SK-N-SH (cell line): ENCODE data around the gene TPRKB. TPM values are rescaled to one million over a fixed set of nuclear protein-coding genes. Genes with fewer than 3 reads are reported as not detected.

Experiments used
- CTCF ChIA-PET: fragments of 300-600, 350-600 bp; formaldehyde crosslinking; extraction: SDS; loops from one replicate; lab custom pipeline; 2021; lab: Yijun Ruan, JAX
- POLR2A ChIA-PET: fragments of 350-600 bp; sonication (Branson Sonifier 250); formaldehyde crosslinking; extraction: SDS; loops from one replicate; lab custom pipeline; 2020; ENCODE audit warnings: antibody characterized with exemption, inconsistent platforms; lab: Yijun Ruan, JAX
- DNase-seq: peaks from one replicate; pipeline ENCODE4 v3.0.0; 2012
- H2AFZ ChIP-seq: fragments of 200-600 bp; sonication (generic); 2 replicates; pipeline ENCODE4 v1.8.1; 2016; ENCODE audit warnings: antibody characterized with exemption, mild to moderate bottlenecking, low read depth
- H3F3A ChIP-seq: fragments of 200-600 bp; sonication (generic); replicated peaks from 2 replicates; pipeline ENCODE3; 2016; ENCODE audit warnings: antibody characterized with exemption, mild to moderate bottlenecking; ENCODE audit not compliant: insufficient read depth
- H3K27ac ChIP-seq, 2 experiments: fragments of 200-500 bp in 1 of 2; fragments of 200-600 bp in 1 of 2; sonication (Bioruptor generic) in 1 of 2; sonication (generic), shearing (Covaris generic) in 1 of 2; 2 replicates each; pipeline versions ENCODE4 v1.5.1 to v1.6.1; 2014 to 2016; ENCODE audit warnings: low read depth in 2 of 2, inconsistent platforms in 1 of 2, low read length in 1 of 2, mild to moderate bottlenecking in 1 of 2, mixed read lengths in 1 of 2
- H3K27me3 ChIP-seq: fragments of 200-600 bp; sonication (generic), shearing (Covaris generic); 2 replicates; pipeline ENCODE4 v1.6.1; 2016; ENCODE audit warnings: mixed run types; ENCODE audit not compliant: insufficient read depth
- H3K36me3 ChIP-seq, 2 experiments: fragments of 200-500 bp in 1 of 2; fragments of 200-600 bp in 1 of 2; sonication (Bioruptor generic) in 1 of 2; sonication (generic) in 1 of 2; replicated peaks in 1 of 2; 2 replicates each; pipeline versions ENCODE3 to v1.5.1; 2014 to 2016; ENCODE audit warnings: low read length in 1 of 2, mild to moderate bottlenecking in 1 of 2; ENCODE audit not compliant: insufficient read depth in 2 of 2, control insufficient read depth in 1 of 2
- H3K4me1 ChIP-seq, 2 experiments: fragments of 200-500 bp in 1 of 2; fragments of 200-600 bp in 1 of 2; sonication (Bioruptor generic) in 1 of 2; sonication (generic), shearing (Covaris generic) in 1 of 2; 2 replicates each; pipeline versions ENCODE4 v1.5.1 to v1.6.1; 2014 to 2016; ENCODE audit warnings: low read depth in 1 of 2, low read length in 1 of 2, mixed run types in 1 of 2; ENCODE audit not compliant: insufficient read depth in 2 of 2, control insufficient read depth in 1 of 2
- H3K4me2 ChIP-seq: fragments of 200-600 bp; sonication (generic), shearing (Covaris generic); 2 replicates; pipeline ENCODE4 v1.6.1; 2017; ENCODE audit warnings: mixed run types
- H3K4me3 ChIP-seq, 2 experiments: fragments of 200-500 bp in 1 of 2; fragments of 200-600 bp in 1 of 2; sonication (Bioruptor generic) in 1 of 2; sonication (generic), shearing (Covaris generic) in 1 of 2; 2 replicates each; pipeline versions ENCODE4 v1.5.1 to v1.8.1; 2014 to 2016; ENCODE audit warnings: low read depth in 2 of 2, inconsistent platforms in 1 of 2, low read length in 1 of 2, mild to moderate bottlenecking in 1 of 2, mixed read lengths in 1 of 2, moderate library complexity in 1 of 2
- H3K79me2 ChIP-seq: fragments of 200-600 bp; sonication (generic); 2 replicates; pipeline ENCODE4 v1.8.1; 2017; ENCODE audit warnings: mild to moderate bottlenecking; ENCODE audit not compliant: insufficient read depth
- H3K9ac ChIP-seq: fragments of 200-600 bp; sonication (generic); 2 replicates; pipeline ENCODE4 v1.6.1; 2017; ENCODE audit warnings: mixed run types
- H3K9me2 ChIP-seq: fragments of 200-600 bp; sonication (generic); 2 replicates; pipeline ENCODE4 v1.6.1; 2017; ENCODE audit warnings: mixed run types
- H3K9me3 ChIP-seq: fragments of 200-600 bp; sonication (generic); 2 replicates; pipeline ENCODE4 v1.6.1; 2017; ENCODE audit warnings: mixed run types, mild to moderate bottlenecking, moderate library complexity
- H4K20me1 ChIP-seq: fragments of 200-600 bp; sonication (generic); 2 replicates; pipeline ENCODE4 v1.6.1; 2017; ENCODE audit warnings: mild to moderate bottlenecking, mixed run types; ENCODE audit not compliant: insufficient read depth
- CHD2 ChIP-seq: fragments of 150-350 bp; IDR thresholded peaks from 2 replicates; pipeline ENCODE4 v1.6.1; 2018; ENCODE audit warnings: low read length; ENCODE audit not compliant: partially characterized antibody
- EP300 ChIP-seq, 2 experiments: IDR thresholded peaks; 2 replicates each; pipeline versions ENCODE4 v1.4.0 to v1.6.1; 2012; ENCODE audit warnings: borderline replicate concordance in 1 of 2, low read depth in 1 of 2, low read length in 1 of 2
- FOSL2 ChIP-seq: IDR thresholded peaks from 2 replicates; pipeline ENCODE4 v1.4.0; 2012; ENCODE audit warnings: low read depth, mild to moderate bottlenecking, moderate library complexity, borderline replicate concordance
- FOXJ3 ChIP-seq: sonication (generic); formaldehyde crosslinking; IDR thresholded peaks from 2 replicates; pipeline ENCODE4 v1.5.1; 2020; ENCODE audit warnings: mild to moderate bottlenecking, missing genetic modification reagents
- FOXM1 ChIP-seq: IDR thresholded peaks from 2 replicates; pipeline ENCODE4 v1.4.0; 2012; ENCODE audit warnings: low read depth, mild to moderate bottlenecking
- GATA2 ChIP-seq: sonication (generic); formaldehyde crosslinking; IDR thresholded peaks from 2 replicates; pipeline ENCODE4 v1.5.0; 2020; ENCODE audit warnings: mild to moderate bottlenecking, missing genetic modification reagents
- JUND ChIP-seq: IDR thresholded peaks from 2 replicates; pipeline ENCODE4 v1.4.0; 2012
- NRF1 ChIP-seq: IDR thresholded peaks from 2 replicates; pipeline ENCODE4 v1.6.1; 2012; ENCODE audit warnings: low read depth, mild to moderate bottlenecking, low read length
- POLR2AphosphoS5 ChIP-seq: IDR thresholded peaks from 2 replicates; pipeline ENCODE4 v1.6.1; 2012; ENCODE audit warnings: low read depth, low read length
- RCOR1 ChIP-seq: fragments of 150-350 bp; IDR thresholded peaks from 2 replicates; pipeline ENCODE4 v1.6.1; 2017; ENCODE audit warnings: antibody characterized with exemption, low read length
- RXRA ChIP-seq: IDR thresholded peaks from 2 replicates; pipeline ENCODE4 v1.4.0; 2012; ENCODE audit warnings: low read depth, mild to moderate bottlenecking, borderline replicate concordance
- TAF1 ChIP-seq: IDR thresholded peaks from 2 replicates; pipeline ENCODE4 v1.6.1; 2012; ENCODE audit warnings: low read depth, mild to moderate bottlenecking, low read length, moderate library complexity, borderline replicate concordance
- TEAD4 ChIP-seq: IDR thresholded peaks from 2 replicates; pipeline ENCODE4 v1.4.0; 2012; ENCODE audit warnings: mild to moderate bottlenecking, borderline replicate concordance; ENCODE audit not compliant: insufficient read depth
- WGBS: methylation state at CpG from one replicate; pipeline ENCODE4 v1.1.6; 2017; ENCODE audit warnings: low lambda C conversion rate; 5-methylcytosine and 5-hydroxymethylcytosine counted together
- polyA plus RNA-seq, 3 experiments: library from polyadenylated mRNA; depleted of rRNA; stranded (reverse); fragments of >200 nt; gene quantifications; 2 replicates each; pipeline ENCODE4 v1.2.3, GENCODE V29; 2012
- TF ChIP-seq, protein P1 (sequence below): IDR thresholded peaks from 2 replicates; pipeline ENCODE4 v1.6.1; 2012; ENCODE audit warnings: mild to moderate bottlenecking, low read depth, low read length, moderate library complexity
- TF ChIP-seq, protein P2 (sequence below): IDR thresholded peaks from 2 replicates; pipeline ENCODE4 v1.4.0; 2012; ENCODE audit warnings: low read depth, borderline replicate concordance
- TF ChIP-seq, protein P3 (sequence below): fragments of 150-350 bp; IDR thresholded peaks from 2 replicates; pipeline ENCODE4 v1.6.1; 2016; ENCODE audit warnings: mild to moderate bottlenecking, low read depth, low read length
- TF ChIP-seq, protein P4 (sequence below): fragments of 150-350 bp; IDR thresholded peaks from 2 replicates; pipeline ENCODE4 v1.6.1; 2017; ENCODE audit warnings: antibody characterized with exemption, low read length, low read depth, borderline replicate concordance
- TF ChIP-seq, protein P5 (sequence below): IDR thresholded peaks from 2 replicates; pipeline ENCODE4 v1.4.0; 2012; ENCODE audit warnings: low read depth

The TPRKB gene
- polyA plus RNA-seq, 1 of the 3 experiments (the other 2 are of a cell fraction), result 32.1 TPM

DNA sequence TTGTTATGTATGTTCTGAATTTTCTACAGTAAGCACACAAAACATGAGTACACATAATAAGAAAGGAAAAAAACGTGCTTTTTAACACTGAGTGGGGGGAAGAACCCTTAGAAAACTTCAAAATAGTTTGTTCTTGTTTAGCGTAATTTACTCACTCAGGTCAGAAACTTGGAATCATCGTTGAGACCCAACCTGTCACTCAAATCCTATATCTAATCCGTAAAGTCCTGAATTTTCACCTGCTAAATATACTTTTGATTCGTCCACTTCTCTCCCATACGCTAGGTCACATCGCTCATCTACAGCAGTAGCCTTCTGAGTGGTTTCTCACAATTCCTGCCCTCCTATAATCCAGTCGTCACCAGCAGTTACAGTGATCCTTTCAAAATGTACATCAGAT lies 767 bp downstream of the TPRKB start:
- ChIA-PET POLR2A (interaction anchor here (1.2 to 1.3 kb wide), 3 partner anchors 13 to 502 kb away, joined by 3 to 11 read pairs (median 5); partner anchors contain the start of genes CCT7 and MOB1A), CTCF (interaction anchor here (0.6 to 1.2 kb wide), 3 partner anchors 20 to 720 kb away, joined by 3 to 4 read pairs (median 4); no protein-coding TSS in a partner anchor)
- TF ChIP-seq NRF1, result no peak
- no peak for TF ChIP-seq TEAD4
- TF ChIP-seq, protein P1, sequence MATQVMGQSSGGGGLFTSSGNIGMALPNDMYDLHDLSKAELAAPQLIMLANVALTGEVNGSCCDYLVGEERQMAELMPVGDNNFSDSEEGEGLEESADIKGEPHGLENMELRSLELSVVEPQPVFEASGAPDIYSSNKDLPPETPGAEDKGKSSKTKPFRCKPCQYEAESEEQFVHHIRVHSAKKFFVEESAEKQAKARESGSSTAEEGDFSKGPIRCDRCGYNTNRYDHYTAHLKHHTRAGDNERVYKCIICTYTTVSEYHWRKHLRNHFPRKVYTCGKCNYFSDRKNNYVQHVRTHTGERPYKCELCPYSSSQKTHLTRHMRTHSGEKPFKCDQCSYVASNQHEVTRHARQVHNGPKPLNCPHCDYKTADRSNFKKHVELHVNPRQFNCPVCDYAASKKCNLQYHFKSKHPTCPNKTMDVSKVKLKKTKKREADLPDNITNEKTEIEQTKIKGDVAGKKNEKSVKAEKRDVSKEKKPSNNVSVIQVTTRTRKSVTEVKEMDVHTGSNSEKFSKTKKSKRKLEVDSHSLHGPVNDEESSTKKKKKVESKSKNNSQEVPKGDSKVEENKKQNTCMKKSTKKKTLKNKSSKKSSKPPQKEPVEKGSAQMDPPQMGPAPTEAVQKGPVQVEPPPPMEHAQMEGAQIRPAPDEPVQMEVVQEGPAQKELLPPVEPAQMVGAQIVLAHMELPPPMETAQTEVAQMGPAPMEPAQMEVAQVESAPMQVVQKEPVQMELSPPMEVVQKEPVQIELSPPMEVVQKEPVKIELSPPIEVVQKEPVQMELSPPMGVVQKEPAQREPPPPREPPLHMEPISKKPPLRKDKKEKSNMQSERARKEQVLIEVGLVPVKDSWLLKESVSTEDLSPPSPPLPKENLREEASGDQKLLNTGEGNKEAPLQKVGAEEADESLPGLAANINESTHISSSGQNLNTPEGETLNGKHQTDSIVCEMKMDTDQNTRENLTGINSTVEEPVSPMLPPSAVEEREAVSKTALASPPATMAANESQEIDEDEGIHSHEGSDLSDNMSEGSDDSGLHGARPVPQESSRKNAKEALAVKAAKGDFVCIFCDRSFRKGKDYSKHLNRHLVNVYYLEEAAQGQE, result no peak
- no peak for TF ChIP-seq GATA2
- TF ChIP-seq, protein P2, sequence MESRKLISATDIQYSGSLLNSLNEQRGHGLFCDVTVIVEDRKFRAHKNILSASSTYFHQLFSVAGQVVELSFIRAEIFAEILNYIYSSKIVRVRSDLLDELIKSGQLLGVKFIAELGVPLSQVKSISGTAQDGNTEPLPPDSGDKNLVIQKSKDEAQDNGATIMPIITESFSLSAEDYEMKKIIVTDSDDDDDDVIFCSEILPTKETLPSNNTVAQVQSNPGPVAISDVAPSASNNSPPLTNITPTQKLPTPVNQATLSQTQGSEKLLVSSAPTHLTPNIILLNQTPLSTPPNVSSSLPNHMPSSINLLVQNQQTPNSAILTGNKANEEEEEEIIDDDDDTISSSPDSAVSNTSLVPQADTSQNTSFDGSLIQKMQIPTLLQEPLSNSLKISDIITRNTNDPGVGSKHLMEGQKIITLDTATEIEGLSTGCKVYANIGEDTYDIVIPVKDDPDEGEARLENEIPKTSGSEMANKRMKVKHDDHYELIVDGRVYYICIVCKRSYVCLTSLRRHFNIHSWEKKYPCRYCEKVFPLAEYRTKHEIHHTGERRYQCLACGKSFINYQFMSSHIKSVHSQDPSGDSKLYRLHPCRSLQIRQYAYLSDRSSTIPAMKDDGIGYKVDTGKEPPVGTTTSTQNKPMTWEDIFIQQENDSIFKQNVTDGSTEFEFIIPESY, result no peak
- DNase-seq, result no peak
- Histone ChIP-seq H3K27me3 (no peaks in the 10 kb centered on the region), H3K79me2 (peaks cover 29% of the 10 kb centered on the region), H3K4me2 (peak overlapping the region; percentile 83), H3K36me3 (peaks cover 21 to 32% of the 10 kb centered on the region in 2 experiments), H3K9me2 (no peaks in the 10 kb centered on the region), H3K4me1 (peaks cover 6 to 8% of the 10 kb centered on the region in 2 experiments; a peak in 3 of 4 replicates), H4K20me1 (no peaks in the 10 kb centered on the region), H3F3A (peaks cover 25% of the 10 kb centered on the region), H3K4me3 (peak overlapping the region; percentile 94 to 95), H3K9ac (peak overlapping the region; percentile 83), H3K27ac (peak overlapping the region; percentile 62 to 65), H2AFZ (peak overlapping the region; percentile 87), H3K9me3 (no peaks in the 10 kb centered on the region)
- 6% methylated on average over 8 of the region's 8 CpGs for WGBS

DNA sequence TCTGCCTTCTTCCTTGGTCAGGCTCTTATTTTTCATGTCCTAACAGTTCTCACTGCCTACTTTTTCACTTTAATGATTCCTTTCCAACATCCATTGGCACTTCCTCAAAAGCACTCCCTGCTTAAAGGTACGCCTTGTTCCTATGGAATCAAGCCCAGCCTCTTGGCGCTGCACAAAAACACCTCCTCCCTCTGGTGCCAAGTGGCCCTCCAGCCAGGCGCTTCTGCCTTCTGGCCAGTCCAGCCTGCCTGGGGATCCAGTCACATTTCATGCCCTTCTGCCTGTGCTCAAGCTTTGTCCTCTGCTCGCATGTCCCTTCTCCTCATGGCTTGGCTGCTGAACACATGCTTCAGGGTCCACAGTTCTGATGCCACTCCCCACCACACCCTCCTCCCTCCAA lies 6.3 kb downstream of the TPRKB start:
- no peak for DNase-seq
- H3K36me3 ChIP-seq, result peaks cover 47 to 53% of the 10 kb centered on the region in 2 experiments
- CTCF ChIA-PET, result no interaction called here
- H3K27me3 ChIP-seq, result no peaks in the 10 kb centered on the region
- H4K20me1 ChIP-seq, result no peaks in the 10 kb centered on the region
- H3K79me2 ChIP-seq, result peaks cover 18% of the 10 kb centered on the region
- no peak overlapping the region for H3K4me2 ChIP-seq
- H3K9me2 ChIP-seq, result no peaks in the 10 kb centered on the region
- H3K9me3 ChIP-seq, result no peaks in the 10 kb centered on the region
- H3K4me1 ChIP-seq, result peaks cover 2 to 3% of the 10 kb centered on the region in 2 experiments; a peak in 2 of 4 replicates
- POLR2A ChIA-PET, result no interaction called here
- no peak overlapping the region for H3K27ac ChIP-seq
- no peak overlapping the region for H3K4me3 ChIP-seq
- H3F3A ChIP-seq, result peaks cover 7% of the 10 kb centered on the region
- WGBS, result 94% methylated on average over 4 of the region's 4 CpGs
- H2AFZ ChIP-seq, result no peak overlapping the region
- H3K9ac ChIP-seq, result no peak overlapping the region
- no peak for TF ChIP-seq CHD2
- TF ChIP-seq EP300 (IDR thresholded peaks at IDR 0.05; ENCODE audit: borderline replicate concordance in 1 of 2, low read depth in 1 of 2, low read length in 1 of 2), result no peak
- TF ChIP-seq, protein P3, sequence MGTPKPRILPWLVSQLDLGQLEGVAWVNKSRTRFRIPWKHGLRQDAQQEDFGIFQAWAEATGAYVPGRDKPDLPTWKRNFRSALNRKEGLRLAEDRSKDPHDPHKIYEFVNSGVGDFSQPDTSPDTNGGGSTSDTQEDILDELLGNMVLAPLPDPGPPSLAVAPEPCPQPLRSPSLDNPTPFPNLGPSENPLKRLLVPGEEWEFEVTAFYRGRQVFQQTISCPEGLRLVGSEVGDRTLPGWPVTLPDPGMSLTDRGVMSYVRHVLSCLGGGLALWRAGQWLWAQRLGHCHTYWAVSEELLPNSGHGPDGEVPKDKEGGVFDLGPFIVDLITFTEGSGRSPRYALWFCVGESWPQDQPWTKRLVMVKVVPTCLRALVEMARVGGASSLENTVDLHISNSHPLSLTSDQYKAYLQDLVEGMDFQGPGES, result no peak
- TF ChIP-seq TEAD4, result no peak
- TF ChIP-seq FOXJ3, result no peak
- no peak for TF ChIP-seq RCOR1
- TF ChIP-seq RXRA, result no peak
- no peak for TF ChIP-seq TAF1
- no peak for TF ChIP-seq FOSL2
- TF ChIP-seq FOXM1, result no peak
- no peak for TF ChIP-seq JUND
- TF ChIP-seq, protein P4, sequence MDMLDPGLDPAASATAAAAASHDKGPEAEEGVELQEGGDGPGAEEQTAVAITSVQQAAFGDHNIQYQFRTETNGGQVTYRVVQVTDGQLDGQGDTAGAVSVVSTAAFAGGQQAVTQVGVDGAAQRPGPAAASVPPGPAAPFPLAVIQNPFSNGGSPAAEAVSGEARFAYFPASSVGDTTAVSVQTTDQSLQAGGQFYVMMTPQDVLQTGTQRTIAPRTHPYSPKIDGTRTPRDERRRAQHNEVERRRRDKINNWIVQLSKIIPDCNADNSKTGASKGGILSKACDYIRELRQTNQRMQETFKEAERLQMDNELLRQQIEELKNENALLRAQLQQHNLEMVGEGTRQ, result no peak
- no peak for TF ChIP-seq POLR2AphosphoS5
- TF ChIP-seq, protein P5, sequence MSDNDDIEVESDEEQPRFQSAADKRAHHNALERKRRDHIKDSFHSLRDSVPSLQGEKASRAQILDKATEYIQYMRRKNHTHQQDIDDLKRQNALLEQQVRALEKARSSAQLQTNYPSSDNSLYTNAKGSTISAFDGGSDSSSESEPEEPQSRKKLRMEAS, result no peak
